Breast epithelium (tissue), 4 donors: ENCODE measurements around the gene CALCOCO2. TPM values are rescaled to one million over a fixed set of nuclear protein-coding genes. Genes with fewer than 3 reads are reported as not detected.

Source experiments
- DNase-seq, 2 donors: peaks; one replicate each; pipeline ENCODE4 v3.0.0-alpha.2; 2019; ENCODE audit warnings: low spot score in 2 of 2
- H3K27ac ChIP-seq, 2 donors: fragments of 200-600 bp; sonication (generic) in 1 of 2; one replicate each; pipeline ENCODE4 v1.5.1; 2016 to 2019; ENCODE audit warnings: mild to moderate bottlenecking in 1 of 2
- H3K27me3 ChIP-seq, 2 donors: fragments of 200-600 bp; sonication (generic) in 1 of 2; one replicate each; pipeline versions ENCODE4 v1.5.1 to v1.6.0; 2017 to 2019; ENCODE audit warnings: control low read depth in 1 of 2, mild to moderate bottlenecking in 1 of 2
- H3K36me3 ChIP-seq: fragments of 200-600 bp; one replicate; pipeline ENCODE4 v1.5.1; 2019
- H3K4me1 ChIP-seq, 2 donors: fragments of 200-600 bp; sonication (generic); one replicate each; pipeline ENCODE4 v1.5.1; 2016 to 2019; ENCODE audit warnings: control low read depth in 1 of 2
- H3K4me3 ChIP-seq, 3 donors: fragments of 200-600 bp; sonication (generic); 1 replicate in 2 of 3; 2 replicates in 1 of 3; pipeline ENCODE4 v1.5.1; 2016 to 2019; ENCODE audit warnings: mild to moderate bottlenecking in 3 of 3, moderate library complexity in 2 of 3
- H3K9me3 ChIP-seq, 2 donors: fragments of 200-600 bp; sonication (generic) in 1 of 2; one replicate each; pipeline ENCODE4 v1.5.1; 2016 to 2019; ENCODE audit warnings: control low read depth in 1 of 2
- POLR2A ChIP-seq: fragments of 450-650 bp; IDR thresholded peaks from one replicate; pipeline ENCODE4 v1.6.1; 2016; ENCODE audit warnings: antibody characterized with exemption, mild to moderate bottlenecking, moderate library complexity
- POLR2AphosphoS5 ChIP-seq, 3 donors: sonication (generic); formaldehyde crosslinking; IDR thresholded peaks; one replicate each; pipeline ENCODE4 v1.6.1; 2017; ENCODE audit warnings: antibody characterized with exemption in 3 of 3
- intact Hi-C: fragments of 100-400 bp; cut with DNase I; formaldehyde crosslinking; loops from one replicate; pipeline ENCODE4 v1.15.1; 2023; ENCODE audit warnings: low total_unique reads
- total RNA-seq, 3 donors: library from RNA; depleted of rRNA; stranded (reverse); fragments of >200 nt; gene quantifications; one replicate each; pipeline ENCODE4 v1.1.0, GENCODE V29; 2016
- TF ChIP-seq, protein P1 (sequence below), 3 donors: fragments of 450-650 bp; IDR thresholded peaks; one replicate each; pipeline ENCODE4 v1.5.1; 2016 to 2017; ENCODE audit warnings: antibody characterized with exemption in 3 of 3, mild to moderate bottlenecking in 3 of 3, moderate library complexity in 3 of 3

The CALCOCO2 gene
- total RNA-seq, 3 donors from 2014 or later, result 134 to 262 (median 146) TPM

DNA sequence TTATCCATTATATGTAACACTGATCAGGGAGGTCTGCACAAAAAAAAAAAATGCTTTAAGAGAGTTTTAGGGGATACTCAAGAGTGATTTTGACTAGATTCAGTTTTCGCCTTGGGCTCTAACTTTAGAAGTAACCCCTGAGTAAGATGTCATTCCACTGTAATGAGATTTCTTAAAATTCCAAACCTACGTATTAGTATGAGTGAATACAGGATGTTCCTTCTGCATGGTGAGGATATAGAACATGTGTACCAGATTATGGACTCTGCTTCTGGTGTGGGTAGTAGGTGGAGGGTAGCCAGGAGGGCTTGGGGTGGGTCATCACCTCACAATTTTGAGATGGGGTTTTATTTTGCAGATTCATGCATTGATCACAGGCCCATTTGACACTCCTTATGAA, 81.6 kb downstream of the CALCOCO2 start:
- intact Hi-C loops, result no loop called here
- TF ChIP-seq POLR2AphosphoS5 (IDR thresholded peaks at IDR 0.05), result no peak
- TF ChIP-seq, protein P1, sequence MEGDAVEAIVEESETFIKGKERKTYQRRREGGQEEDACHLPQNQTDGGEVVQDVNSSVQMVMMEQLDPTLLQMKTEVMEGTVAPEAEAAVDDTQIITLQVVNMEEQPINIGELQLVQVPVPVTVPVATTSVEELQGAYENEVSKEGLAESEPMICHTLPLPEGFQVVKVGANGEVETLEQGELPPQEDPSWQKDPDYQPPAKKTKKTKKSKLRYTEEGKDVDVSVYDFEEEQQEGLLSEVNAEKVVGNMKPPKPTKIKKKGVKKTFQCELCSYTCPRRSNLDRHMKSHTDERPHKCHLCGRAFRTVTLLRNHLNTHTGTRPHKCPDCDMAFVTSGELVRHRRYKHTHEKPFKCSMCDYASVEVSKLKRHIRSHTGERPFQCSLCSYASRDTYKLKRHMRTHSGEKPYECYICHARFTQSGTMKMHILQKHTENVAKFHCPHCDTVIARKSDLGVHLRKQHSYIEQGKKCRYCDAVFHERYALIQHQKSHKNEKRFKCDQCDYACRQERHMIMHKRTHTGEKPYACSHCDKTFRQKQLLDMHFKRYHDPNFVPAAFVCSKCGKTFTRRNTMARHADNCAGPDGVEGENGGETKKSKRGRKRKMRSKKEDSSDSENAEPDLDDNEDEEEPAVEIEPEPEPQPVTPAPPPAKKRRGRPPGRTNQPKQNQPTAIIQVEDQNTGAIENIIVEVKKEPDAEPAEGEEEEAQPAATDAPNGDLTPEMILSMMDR (IDR thresholded peaks at IDR 0.05), result no peak
- TF ChIP-seq POLR2A, result no peak
- Histone ChIP-seq H3K9me3 (no peaks in the 10 kb centered on the region), H3K36me3 (no peaks in the 10 kb centered on the region), H3K4me3 (no peak overlapping the region), H3K4me1 (peaks cover 0 to 11% of the 10 kb centered on the region in 2 donors), H3K27ac (no peak overlapping the region), H3K27me3 (no peaks in the 10 kb centered on the region)
- no peak for DNase-seq

Other genes with a start within 250 kb of the CALCOCO2 start
- 10 to 100 TPM; 13.8 to 36.7 (median 14.4) TPM for gene HOXB3, start 240.8 kb upstream of the CALCOCO2 start, total RNA-seq
- gene HOXB5, start 237.3 kb upstream of the CALCOCO2 start, total RNA-seq, result 1 to 10 TPM in 2 of 3 donors, under 1 TPM in 1; 0.44 to 2.0 (median 1.4) TPM
- 10 to 100 TPM in 2 of 3 donors, 1 to 10 TPM in 1; 1.0 to 24.9 (median 18.2) TPM for gene HOXB6, start 226.0 kb upstream of the CALCOCO2 start, total RNA-seq
- 10 to 100 TPM in 1 of 3 donors, 1 to 10 TPM in 2; 1.5 to 16.8 (median 4.3) TPM for gene HOXB7, start 220.0 kb upstream of the CALCOCO2 start, total RNA-seq
- 1 to 10 TPM in 2 of 3 donors, under 1 TPM in 1; 0.59 to 4.6 (median 4.6) TPM for gene HOXB8, start 215.7 kb upstream of the CALCOCO2 start, total RNA-seq
- gene HOXB9, start 204.7 kb upstream of the CALCOCO2 start, total RNA-seq, result under 1 TPM; 0.32 to 0.44 (median 0.33) TPM
- gene PRAC1, start 108.5 kb upstream of the CALCOCO2 start, total RNA-seq, result not detected
- not detected for gene PRAC2, start 107.8 kb upstream of the CALCOCO2 start, total RNA-seq
- under 1 TPM in 1 of 3 donors, not detected in 2; 0.16 TPM for gene HOXB13, start 102.3 kb upstream of the CALCOCO2 start, total RNA-seq
- gene TTLL6, start 13.8 kb upstream of the CALCOCO2 start, total RNA-seq, result under 1 TPM in 2 of 3 donors, not detected in 1; under 0.01 to 0.32 TPM
- gene ATP5MC1, start 61.8 kb downstream of the CALCOCO2 start, total RNA-seq, result 10 to 100 TPM; 55.5 to 85.2 (median 81.6) TPM
- 10 to 100 TPM; 45.9 to 70.1 (median 64.2) TPM for gene UBE2Z, start 77.4 kb downstream of the CALCOCO2 start, total RNA-seq
- 10 to 100 TPM; 75.7 to 83.4 (median 76.7) TPM for gene SNF8, start 113.8 kb downstream of the CALCOCO2 start, total RNA-seq
- not detected for gene GIP, start 137.6 kb downstream of the CALCOCO2 start, total RNA-seq
- not detected for gene IGF2BP1, start 166.3 kb downstream of the CALCOCO2 start, total RNA-seq